Measurements from ENCODE around the gene PDE10A. TPM values are rescaled to one million over a fixed set of nuclear protein-coding genes. Genes with fewer than 3 reads are reported as not detected.

The PDE10A gene
- total and polyA plus RNA-seq, 2 of the 4 experiments (the other 2 are of a cell fraction), result 3.4 to 12.4 TPM

- peak overlapping the region; percentile 9 for H3K18ac ChIP-seq (ENCODE audit: low read depth, low read length)
- H2AK9ac ChIP-seq (replicated peaks; ENCODE audit: low read depth, low read length, poor library complexity), result no peak overlapping the region
- no peak overlapping the region for H3K56ac ChIP-seq (ENCODE audit: extremely low read depth, insufficient read depth, low read length)
- ChIA-PET POLR2A (ENCODE audit: unreplicated experiment) (no interaction called here), CTCF (interaction anchor here (0.5 to 1.3 kb wide), 3 partner anchors 23 to 207 kb away, joined by 3 to 4 read pairs (median 4); no protein-coding TSS in a partner anchor)
- H4K91ac ChIP-seq (ENCODE audit: insufficient read depth, low read depth, low read length), result peak overlapping the region; percentile 14; the same call in 1 of the 2 replicates
- BruUV-seq (replicated peaks), result no TSS peak
- no peak overlapping the region for H2AFZ ChIP-seq (replicated peaks; ENCODE audit: low read length, poor library complexity)
- H3K9me1 ChIP-seq (ENCODE audit: insufficient read depth, low read length), result peaks cover 11% of the 10 kb centered on the region
- peak; percentile 46 for DNase-seq
- H3K23ac ChIP-seq (ENCODE audit: low read depth, low read length), result no peak overlapping the region
- no peak overlapping the region for H3K4me3 ChIP-seq (ENCODE audit: insufficient read depth, low read depth, low read length)
- no peaks in the 10 kb centered on the region for H3K27me3 ChIP-seq (ENCODE audit: control insufficient read depth, insufficient read depth, low read length)
- peak overlapping the region; percentile 8 for H3K4me2 ChIP-seq (ENCODE audit: low read depth, low read length)
- in situ Hi-C loops (cut with MboI; ENCODE audit: low sequenced_read_pairs), result no loop called here
- TF ChIP-seq BHLHE40 (IDR thresholded peaks at IDR 0.05; ENCODE audit: low read depth, low read length) (no peak), RAD21 (IDR thresholded peaks at IDR 0.05; ENCODE audit: low read length) (no peak), USF2 (IDR thresholded peaks at IDR 0.05; ENCODE audit: low read depth, low read length) (no peak), MXI1 (IDR thresholded peaks at IDR 0.05; ENCODE audit: borderline replicate concordance, low read depth, low read length) (no peak), MAZ (IDR thresholded peaks at IDR 0.05; ENCODE audit: borderline replicate concordance, low read depth, low read length) (no peak), RFX5 (IDR thresholded peaks at IDR 0.05; ENCODE audit: low read depth, low read length) (no peak), ELK1 (IDR thresholded peaks at IDR 0.05; ENCODE audit: borderline replicate concordance, low read depth, low read length) (no peak), NFE2L2 (IDR thresholded peaks at IDR 0.05; ENCODE audit: low read depth, low read length) (no peak), CEBPB (IDR thresholded peaks at IDR 0.05; ENCODE audit: low read depth, low read length) (no peak), POLR2A (IDR thresholded peaks at IDR 0.05; ENCODE audit: low read depth, low read length) (no peak)
- H3K9me3 ChIP-seq (ENCODE audit: control insufficient read depth, insufficient read depth, low read length), result no peaks in the 10 kb centered on the region
- no peak overlapping the region for H3K4ac ChIP-seq (ENCODE audit: low read depth, low read length)
- H3K14ac ChIP-seq (replicated peaks; ENCODE audit: low read depth, low read length), result 0 out of 2 replicates have a peak overlapping the region, but pooled peaks have one; percentile 22
- H4K20me1 ChIP-seq (ENCODE audit: insufficient read depth, low read length), result peaks cover 5% of the 10 kb centered on the region; the same call in 1 of the 2 replicates
- H4K5ac ChIP-seq (ENCODE audit: low read depth, low read length), result no peak overlapping the region; the same call in 1 of the 2 replicates
- peaks cover 26 to 61% of the 10 kb centered on the region in 2 experiments for H3K79me1 ChIP-seq (ENCODE audit: low read depth in 1 of 2, low read length in 2 of 2)
- H3K27ac ChIP-seq (ENCODE audit: insufficient read depth, low read length), result no peak overlapping the region
- H4K8ac ChIP-seq (ENCODE audit: low read depth in 2 of 2, low read length in 2 of 2), result peak overlapping the region in 1 of 2 experiments; percentile 61; a peak in 1 of 4 replicates
- peak overlapping the region; percentile 87; the same call in 1 of the 2 replicates for H2BK20ac ChIP-seq (ENCODE audit: low read depth, low read length)
- ATAC-seq (ENCODE audit: low read depth), result peak; percentile 36; the same call in 1 of the 2 replicates
- H2AK5ac ChIP-seq (ENCODE audit: low read depth, low read length), result peak overlapping the region; percentile 70; the same call in 1 of the 2 replicates
- no peak overlapping the region; the same call in 1 of the 2 replicates for H3K9ac ChIP-seq (ENCODE audit: low read depth, low read length)
- peaks cover 17% of the 10 kb centered on the region for H3K4me1 ChIP-seq (ENCODE audit: control insufficient read depth, insufficient read depth, low read length)
- no peak overlapping the region for H2BK15ac ChIP-seq (ENCODE audit: low read depth, low read length)
- H2BK120ac ChIP-seq (ENCODE audit: low read depth, low read length), result peak overlapping the region; percentile 83
- no peaks in the 10 kb centered on the region for H3K36me3 ChIP-seq (ENCODE audit: control insufficient read depth, insufficient read depth, low read length)
- intact Hi-C loops (cut with micrococcal nuclease), result loop anchor here (2.0 to 5.0 kb wide), 2 partner anchors 25 to 64 kb away; no protein-coding TSS in a partner anchor
- dilution Hi-C loops (cut with HindIII; ENCODE audit: low sequenced_read_pairs, unreplicated experiment), result no loop called here
- H2BK5ac ChIP-seq (ENCODE audit: low read depth, low read length, poor library complexity, severe bottlenecking), result peak overlapping the region; percentile 54
These were observed 27.1 kb downstream of the PDE10A start for GRCh38 chr6:165635965-165636364.
